Endothelial cell of umbilical vein (primary cell): ENCODE data around the gene RNF157. TPM values are rescaled to one million over a fixed set of nuclear protein-coding genes. Genes with fewer than 3 reads are reported as not detected.
A peak's percentile ranks its signal among the peaks of the same experiment; 100 is the strongest.
"Not testable (repeated sequence)": the region's sequence is repeated elsewhere in the genome, so short reads cannot be mapped to it uniquely, and the experiment has no call there.

ENCODE experiments used
- BruUV-seq: library from RNA; stranded (reverse); fragments of 400-500 nt; replicated peaks from 2 replicates; lab custom pipeline; 2021; lab: Mats Ljungman, UMichigan
- CTCF ChIA-PET: fragments of 300-600, 350-600 bp; sonication (Branson Sonifier 250); formaldehyde crosslinking; loops from one replicate; lab custom pipeline; 2021; ENCODE audit warnings: antibody characterized with exemption, inconsistent platforms; lab: Charles Lee
- POLR2A ChIA-PET: fragments of 300-600, 350-600 bp; sonication (Branson Sonifier 250); formaldehyde crosslinking; loops from one replicate; lab custom pipeline; 2021; ENCODE audit warnings: antibody characterized with exemption, inconsistent platforms; lab: Charles Lee
- DNase-seq: peaks from one replicate; pipeline ENCODE4 v3.0.0-alpha.2; 2011; ENCODE audit warnings: low read depth, low spot score
- FAIRE-seq: peaks from 2 replicates; lab custom pipeline; 2011; peaks lifted over from hg19 to GRCh38; lab: Jason Lieb, UNC
- H2AFZ ChIP-seq: 2 replicates; pipeline ENCODE4 v1.6.0; 2012; ENCODE audit warnings: low read depth, low read length, control low read depth, inconsistent platforms
- H3K27ac ChIP-seq: 2 replicates; pipeline ENCODE4 v1.5.1; 2011; ENCODE audit warnings: low read depth, mild to moderate bottlenecking, control low read depth, low read length, moderate library complexity; ENCODE audit not compliant: insufficient read depth
- H3K27me3 ChIP-seq, 2 experiments: 2 replicates each; pipeline versions ENCODE4 v1.6.0 to v1.6.1; 2011; ENCODE audit warnings: low read length in 2 of 2, mixed read lengths in 1 of 2; ENCODE audit not compliant: control insufficient read depth in 2 of 2, insufficient read depth in 2 of 2
- H3K36me3 ChIP-seq, 2 experiments: 2 replicates in 1 of 2; 3 replicates in 1 of 2; pipeline ENCODE4 v1.5.1; 2011; ENCODE audit warnings: low read length in 2 of 2, mild to moderate bottlenecking in 1 of 2, moderate library complexity in 1 of 2; ENCODE audit not compliant: control insufficient read depth in 2 of 2, insufficient read depth in 2 of 2; ENCODE audit errors: extremely low read depth in 1 of 2
- H3K4me1 ChIP-seq: 3 replicates; pipeline ENCODE4 v1.5.1; 2011; ENCODE audit warnings: mild to moderate bottlenecking, low read length; ENCODE audit not compliant: control insufficient read depth, insufficient read depth; ENCODE audit errors: extremely low read depth
- H3K4me2 ChIP-seq: 2 replicates; pipeline ENCODE4 v1.6.1; 2011; ENCODE audit warnings: low read length, control low read depth, mixed read lengths; ENCODE audit not compliant: insufficient read depth
- H3K4me3 ChIP-seq, 3 experiments: fragments of 200-600 bp in 1 of 3; sonication (generic), shearing (Covaris generic) in 1 of 3; replicated peaks in 1 of 3; 2 replicates each; pipeline ENCODE4 v1.5.1; 2011 to 2016; ENCODE audit warnings: control low read depth in 3 of 3, low read length in 3 of 3, mild to moderate bottlenecking in 2 of 3, inconsistent platforms in 1 of 3, low read depth in 1 of 3, moderate library complexity in 1 of 3; ENCODE audit not compliant: insufficient read depth in 1 of 3
- H3K79me2 ChIP-seq: 2 replicates; pipeline ENCODE4 v1.6.0; 2012; ENCODE audit warnings: low read length, inconsistent platforms; ENCODE audit not compliant: control insufficient read depth, insufficient read depth
- H3K9ac ChIP-seq: replicated peaks from 2 replicates; pipeline ENCODE3; 2011; ENCODE audit warnings: low read length, control low read depth; ENCODE audit not compliant: insufficient read depth; ENCODE audit errors: extremely low read depth
- H3K9me1 ChIP-seq: replicated peaks from 3 replicates; pipeline ENCODE4 v1.6.0; 2011; ENCODE audit warnings: mild to moderate bottlenecking, low read length; ENCODE audit not compliant: control insufficient read depth, insufficient read depth; ENCODE audit errors: extremely low read depth
- H3K9me3 ChIP-seq: replicated peaks from 2 replicates; pipeline ENCODE4 v1.5.1; 2012; ENCODE audit warnings: low read length, inconsistent platforms; ENCODE audit not compliant: control insufficient read depth, insufficient read depth
- H4K20me1 ChIP-seq: replicated peaks from 2 replicates; pipeline ENCODE3; 2011; ENCODE audit warnings: mild to moderate bottlenecking, low read length; ENCODE audit not compliant: control insufficient read depth, insufficient read depth; ENCODE audit errors: extremely low read depth
- EZH2 ChIP-seq: IDR thresholded peaks from 2 replicates; pipeline ENCODE4 v1.6.1; 2012; ENCODE audit warnings: borderline replicate concordance, low read depth, mild to moderate bottlenecking, moderate library complexity, low read length, inconsistent platforms; ENCODE audit not compliant: severe bottlenecking
- FOS ChIP-seq: IDR thresholded peaks from 2 replicates; pipeline ENCODE4 v1.6.1; 2011; ENCODE audit warnings: mild to moderate bottlenecking, low read length, moderate library complexity, borderline replicate concordance; ENCODE audit not compliant: insufficient read depth
- GATA2 ChIP-seq: IDR thresholded peaks from 2 replicates; pipeline ENCODE4 v1.7.0; 2011; ENCODE audit warnings: low read depth, mild to moderate bottlenecking, moderate library complexity, mixed read lengths, low read length; ENCODE audit not compliant: insufficient read length, insufficient read depth
- JUN ChIP-seq: IDR thresholded peaks from 2 replicates; pipeline ENCODE4 v1.6.1; 2011; ENCODE audit warnings: borderline replicate concordance, low read depth; ENCODE audit not compliant: insufficient read length, insufficient read depth
- MYC ChIP-seq: IDR thresholded peaks from one replicate; pipeline ENCODE4 v1.6.1; 2011; ENCODE audit warnings: mild to moderate bottlenecking, low read depth, low read length
- POLR2A ChIP-seq: IDR thresholded peaks from 2 replicates; pipeline ENCODE4 v1.6.1; 2012; ENCODE audit warnings: low read depth, mild to moderate bottlenecking, control low read depth, low read length
- POLR2AphosphoS5 ChIP-seq: IDR thresholded peaks from 2 replicates; pipeline ENCODE4 v1.6.1; 2012; ENCODE audit warnings: low read depth, mild to moderate bottlenecking, control low read depth, low read length, moderate library complexity; ENCODE audit not compliant: insufficient read depth
- dilution Hi-C: fragments of 300-500 bp; cut with MboI; formaldehyde crosslinking; loops from one replicate; pipeline ENCODE4 v1.15.0; 2019; ENCODE audit warnings: low sequenced_read_pairs; ENCODE audit not compliant: extremely low pct_ligation_motif_present
- intact Hi-C: fragments of 100-400 bp; cut with micrococcal nuclease; formaldehyde crosslinking; loops from one replicate; pipeline ENCODE4 v1.10.0; 2022
- polyA plus RNA-seq, 4 experiments: library from polyadenylated mRNA; depleted of rRNA in 3 of 4; stranded (reverse) in 3 of 4; unstranded in 1 of 4; fragments of >200 nt; gene quantifications; 2 replicates each; pipeline versions ENCODE4 v1.2.1 to v1.2.3, GENCODE V29; 2011 to 2012; ENCODE audit warnings: missing spikeins in 1 of 4
- total RNA-seq: library from RNA; stranded (reverse); gene quantifications from 2 replicates; pipeline ENCODE4 v1.2.3, GENCODE V29; 2021
- TF ChIP-seq, protein P1 (sequence below), 2 donors: IDR thresholded peaks; 1 replicate in 1 of 2; 2 replicates in 1 of 2; pipeline ENCODE4 v1.5.1; 2011; ENCODE audit warnings: low read length in 2 of 2, mild to moderate bottlenecking in 2 of 2, moderate library complexity in 2 of 2, control low read depth in 1 of 2, inconsistent platforms in 1 of 2, low read depth in 1 of 2; ENCODE audit not compliant: insufficient read depth in 1 of 2; ENCODE audit errors: extremely low read depth in 1 of 2
- TF ChIP-seq, protein P2 (sequence below): IDR thresholded peaks from 2 replicates; pipeline ENCODE4 v1.6.1; 2011; ENCODE audit not compliant: insufficient read depth, insufficient read length

RNF157 gene
- total and polyA plus RNA-seq, 2 donors (not counting 3 experiments of a cell fraction or from before 2014, with no cell fraction given), result 0.07 to 0.86 TPM

DNA sequence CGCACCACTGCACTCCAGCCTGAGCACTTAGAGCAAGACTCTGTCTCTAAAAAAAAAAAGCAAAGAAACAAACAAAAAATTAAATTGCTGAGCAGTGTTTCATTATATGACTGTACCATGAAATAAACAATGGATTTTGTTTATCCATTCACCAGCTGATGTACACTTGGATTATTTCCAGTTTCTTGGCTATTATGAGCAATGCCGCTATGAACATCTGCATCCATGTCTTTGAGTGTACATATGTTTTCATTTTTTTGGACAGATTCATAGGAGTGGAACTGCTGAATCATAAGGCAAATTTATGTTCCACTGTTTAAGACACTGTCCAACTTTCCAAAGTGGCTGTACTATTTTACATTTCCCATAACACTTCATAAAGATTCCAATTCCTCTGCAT, 8.0 kb downstream of the RNF157 start:
- no peak overlapping the region for H3K4me2 ChIP-seq
- ChIA-PET CTCF (interaction anchor here (1.2 to 1.4 kb wide), 2 partner anchors 15 to 28 kb away, joined by 3 read pairs; no protein-coding TSS in a partner anchor), POLR2A (no interaction called here)
- H3K36me3 ChIP-seq, result no peaks in the 10 kb centered on the region
- no peak overlapping the region for H3K27ac ChIP-seq
- no peaks in the 10 kb centered on the region for H4K20me1 ChIP-seq
- H3K4me3 ChIP-seq, result no peak overlapping the region
- no peak for DNase-seq
- peaks cover 22 to 27% of the 10 kb centered on the region in 2 experiments for H3K27me3 ChIP-seq
- BruUV-seq, result no TSS peak
- peak; percentile 26 for FAIRE-seq
- dilution Hi-C loops (no loop called here), intact Hi-C loops (loop anchor here (1.0 kb wide), 1 partner anchor 10 kb away; no protein-coding TSS in a partner anchor)
- no peaks in the 10 kb centered on the region for H3K4me1 ChIP-seq
- no peaks in the 10 kb centered on the region for H3K79me2 ChIP-seq
- no peaks in the 10 kb centered on the region for H3K9me3 ChIP-seq
- no peak overlapping the region for H3K9ac ChIP-seq
- H3K9me1 ChIP-seq, result no peaks in the 10 kb centered on the region
- TF ChIP-seq EZH2 (no peak), JUN (no peak), MYC (no peak), POLR2A (no peak), FOS (no peak), GATA2 (no peak), POLR2AphosphoS5 (no peak)
- TF ChIP-seq, protein P1, sequence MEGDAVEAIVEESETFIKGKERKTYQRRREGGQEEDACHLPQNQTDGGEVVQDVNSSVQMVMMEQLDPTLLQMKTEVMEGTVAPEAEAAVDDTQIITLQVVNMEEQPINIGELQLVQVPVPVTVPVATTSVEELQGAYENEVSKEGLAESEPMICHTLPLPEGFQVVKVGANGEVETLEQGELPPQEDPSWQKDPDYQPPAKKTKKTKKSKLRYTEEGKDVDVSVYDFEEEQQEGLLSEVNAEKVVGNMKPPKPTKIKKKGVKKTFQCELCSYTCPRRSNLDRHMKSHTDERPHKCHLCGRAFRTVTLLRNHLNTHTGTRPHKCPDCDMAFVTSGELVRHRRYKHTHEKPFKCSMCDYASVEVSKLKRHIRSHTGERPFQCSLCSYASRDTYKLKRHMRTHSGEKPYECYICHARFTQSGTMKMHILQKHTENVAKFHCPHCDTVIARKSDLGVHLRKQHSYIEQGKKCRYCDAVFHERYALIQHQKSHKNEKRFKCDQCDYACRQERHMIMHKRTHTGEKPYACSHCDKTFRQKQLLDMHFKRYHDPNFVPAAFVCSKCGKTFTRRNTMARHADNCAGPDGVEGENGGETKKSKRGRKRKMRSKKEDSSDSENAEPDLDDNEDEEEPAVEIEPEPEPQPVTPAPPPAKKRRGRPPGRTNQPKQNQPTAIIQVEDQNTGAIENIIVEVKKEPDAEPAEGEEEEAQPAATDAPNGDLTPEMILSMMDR (IDR thresholded peaks at IDR 0.05; ENCODE audit: extremely low read depth in 1 of 2, insufficient read depth in 1 of 2, low read depth in 1 of 2, low read length in 2 of 2), result no peak
- TF ChIP-seq, protein P2, sequence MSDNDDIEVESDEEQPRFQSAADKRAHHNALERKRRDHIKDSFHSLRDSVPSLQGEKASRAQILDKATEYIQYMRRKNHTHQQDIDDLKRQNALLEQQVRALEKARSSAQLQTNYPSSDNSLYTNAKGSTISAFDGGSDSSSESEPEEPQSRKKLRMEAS, result no peak
- no peak overlapping the region for H2AFZ ChIP-seq

DNA sequence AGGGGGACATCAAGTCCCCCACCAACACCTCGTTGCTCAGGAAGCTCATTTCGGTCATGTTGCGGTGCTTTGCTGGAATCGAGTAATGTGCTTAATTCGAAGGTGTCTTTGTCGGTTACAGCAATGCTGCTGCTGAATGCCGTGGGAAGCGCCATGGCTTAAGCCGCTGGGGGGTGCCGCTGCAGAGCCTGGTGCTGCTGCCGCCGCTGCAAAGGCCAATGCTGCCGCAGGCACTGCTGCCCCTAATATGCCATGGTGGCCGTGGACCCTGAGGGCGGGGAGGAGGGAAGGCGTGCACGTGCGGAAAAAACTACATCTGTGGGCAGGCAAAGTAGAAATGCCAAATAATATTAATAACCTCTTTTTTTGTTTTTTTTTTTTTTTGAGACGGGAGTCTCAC, 13.5 kb downstream of the RNF157 start:
- H3K9ac ChIP-seq, BruUV-seq, DNase-seq, H3K36me3 ChIP-seq, H3K4me3 ChIP-seq, H3K4me1 ChIP-seq, H4K20me1 ChIP-seq, H3K4me2 ChIP-seq, H2AFZ ChIP-seq, H3K9me3 ChIP-seq, FAIRE-seq, intact Hi-C loops, H3K9me1 ChIP-seq, H3K79me2 ChIP-seq, H3K27ac ChIP-seq, POLR2A ChIA-PET, dilution Hi-C loops, CTCF ChIA-PET: not testable (repeated sequence)
- H3K27me3 ChIP-seq, result peaks cover 18 to 21% of the 10 kb centered on the region in 2 experiments
